GM19023 (cell line): ENCODE results near the gene ASNSD1.

Experiments
- ATAC-seq: cut with Tn5 transposase; IDR thresholded peaks from one replicate; pipeline ENCODE4 v1.9.1; 2021; ENCODE audit warnings: mild to moderate bottlenecking, moderate library complexity; ENCODE audit not compliant: unreplicated experiment

The ASNSD1 gene

GRCh38 chr2:189661148-189661956 is at the start of gene ASNSD1:
ASNSD1 (plus strand) TSS chr2:189661459; CDS start chr2:189666133, 4,674 bp downstream.
- peak; percentile 92 for ATAC-seq

- no peak for ATAC-seq
Measured at GRCh38 chr2:189613077-189613636, 48.1 kb upstream of the ASNSD1 start.

GRCh38 chr2:189613650-189614420 is 47.4 kb upstream of the ASNSD1 start:
- no peak for ATAC-seq

- no peak for ATAC-seq
Measured at GRCh38 chr2:189614585-189614984, 46.7 kb upstream of the ASNSD1 start.

GRCh38 chr2:189618197-189618596 is 43.1 kb upstream of the ASNSD1 start:
- no peak for ATAC-seq

- no peak for ATAC-seq
Measured at GRCh38 chr2:189621781-189622180, 39.5 kb upstream of the ASNSD1 start.

- ATAC-seq = no peak
Measured at GRCh38 chr2:189623049-189623448, 38.2 kb upstream of the ASNSD1 start.

- no peak for ATAC-seq
Measured at GRCh38 chr2:189624648-189625355, 36.5 kb upstream of the ASNSD1 start.

GRCh38 chr2:189625636-189626035 is 35.6 kb upstream of the ASNSD1 start:
- ATAC-seq = no peak

- no peak for ATAC-seq
Measured at GRCh38 chr2:189627789-189628188, 33.5 kb upstream of the ASNSD1 start.

- ATAC-seq = no peak
Measured at GRCh38 chr2:189628817-189629530, 32.3 kb upstream of the ASNSD1 start.

GRCh38 chr2:189629531-189630453 is 31.5 kb upstream of the ASNSD1 start:
- ATAC-seq = no peak

- no peak for ATAC-seq
Measured at GRCh38 chr2:189631849-189632248, 29.4 kb upstream of the ASNSD1 start.

GRCh38 chr2:189633392-189633811 is 27.9 kb upstream of the ASNSD1 start:
- no peak for ATAC-seq

GRCh38 chr2:189635353-189635752 is 25.9 kb upstream of the ASNSD1 start:
- no peak for ATAC-seq

- no peak for ATAC-seq
Measured at GRCh38 chr2:189638301-189639006, 22.8 kb upstream of the ASNSD1 start.

GRCh38 chr2:189639007-189639609 is 22.2 kb upstream of the ASNSD1 start:
- ATAC-seq = no peak

- ATAC-seq = no peak
Measured at GRCh38 chr2:189641002-189641401, 20.3 kb upstream of the ASNSD1 start.
